Naive thymus-derived CD4-positive, alpha-beta T cell (primary cell): ENCODE results near the gene BSX. TPM values are rescaled to one million over a fixed set of nuclear protein-coding genes. Genes with fewer than 3 reads are reported as not detected.

ENCODE experiments used
- ATAC-seq: fragments of 150-1000 bp; cut with Tn5 transposase; 2 replicates; pipeline ENCODE4 v1.10.0; 2021; ENCODE audit warnings: mild to moderate bottlenecking, moderate library complexity
- CTCF ChIA-PET: fragments of 350-600 bp; sonication (Branson Sonifier 250); formaldehyde crosslinking; loops from one replicate; lab custom pipeline; 2021; ENCODE audit warnings: antibody characterized with exemption; lab: Charles Lee
- POLR2A ChIA-PET: fragments of 350-600 bp; sonication (Branson Sonifier 250); formaldehyde crosslinking; loops from one replicate; lab custom pipeline; 2021; ENCODE audit warnings: antibody characterized with exemption, inconsistent platforms; lab: Charles Lee
- DNase-seq, 9 donors: peaks; one replicate each; pipeline versions ENCODE4 v3.0.0 to v3.0.0-alpha.2; 2020 to 2022; ENCODE audit warnings: mixed read lengths in 1 of 9
- H3K27ac ChIP-seq: one replicate; pipeline ENCODE4 v1.7.0; 2013; ENCODE audit warnings: mild to moderate bottlenecking, low read depth, low read length, moderate library complexity
- H3K27me3 ChIP-seq, 2 donors: one replicate each; pipeline ENCODE4 v1.7.0; 2013; ENCODE audit warnings: low read length in 2 of 2, mild to moderate bottlenecking in 2 of 2, moderate library complexity in 2 of 2; ENCODE audit not compliant: control insufficient read depth in 2 of 2, insufficient read depth in 2 of 2
- H3K36me3 ChIP-seq, 3 experiments: 1 replicate in 2 of 3; 2 replicates in 1 of 3; pipeline ENCODE4 v1.7.0; 2013; ENCODE audit warnings: low read length in 3 of 3, mild to moderate bottlenecking in 3 of 3, moderate library complexity in 1 of 3; ENCODE audit not compliant: insufficient read depth in 3 of 3, control insufficient read depth in 2 of 3
- H3K4me1 ChIP-seq, 2 donors: one replicate each; pipeline ENCODE4 v1.7.0; 2013; ENCODE audit warnings: low read length in 2 of 2, mild to moderate bottlenecking in 2 of 2, moderate library complexity in 1 of 2; ENCODE audit not compliant: control insufficient read depth in 2 of 2, insufficient read depth in 2 of 2
- H3K4me3 ChIP-seq: 2 replicates; pipeline ENCODE4 v1.7.0; 2013; ENCODE audit warnings: mild to moderate bottlenecking, low read length
- H3K9me3 ChIP-seq, 3 experiments: 1 replicate in 2 of 3; 2 replicates in 1 of 3; pipeline ENCODE4 v1.7.0; 2013; ENCODE audit warnings: low read length in 3 of 3; ENCODE audit not compliant: control insufficient read depth in 2 of 3
- H3K27ac Mint-ChIP-seq, 9 donors: one replicate each; pipeline ENCODE4 v1.8.0; 2020 to 2022; ENCODE audit warnings: mixed read lengths in 9 of 9, mild to moderate bottlenecking in 8 of 9, moderate library complexity in 5 of 9, inconsistent platforms in 2 of 9
- H3K27me3 Mint-ChIP-seq, 5 donors: one replicate each; pipeline ENCODE4 v1.8.0; 2021 to 2022; ENCODE audit warnings: mixed read lengths in 5 of 5, mild to moderate bottlenecking in 1 of 5
- H3K36me3 Mint-ChIP-seq, 5 donors: one replicate each; pipeline ENCODE4 v1.8.0; 2020 to 2022; ENCODE audit warnings: mixed read lengths in 5 of 5, mild to moderate bottlenecking in 3 of 5, inconsistent platforms in 1 of 5
- H3K4me1 Mint-ChIP-seq, 7 donors: one replicate each; pipeline ENCODE4 v1.8.0; 2020 to 2022; ENCODE audit warnings: mixed read lengths in 7 of 7, mild to moderate bottlenecking in 3 of 7, inconsistent platforms in 1 of 7
- H3K4me3 Mint-ChIP-seq, 10 donors: one replicate each; pipeline ENCODE4 v1.8.0; 2020 to 2022; ENCODE audit warnings: mild to moderate bottlenecking in 10 of 10, mixed read lengths in 10 of 10, moderate library complexity in 6 of 10, inconsistent platforms in 2 of 10
- H3K9me3 Mint-ChIP-seq, 11 donors: one replicate each; pipeline ENCODE4 v1.8.0; 2020 to 2022; ENCODE audit warnings: mixed read lengths in 11 of 11, mild to moderate bottlenecking in 4 of 11, inconsistent platforms in 1 of 11, moderate library complexity in 1 of 11
- intact Hi-C, 2 donors: fragments of 100-400 bp; cut with micrococcal nuclease; formaldehyde crosslinking; loops; one replicate each; pipeline ENCODE4 v1.15.1; 2023
- polyA plus RNA-seq, 2 donors: library from polyadenylated mRNA; unstranded; fragments of 300-500 nt; fragmentation: Illumina TruSeq; gene quantifications; one replicate each; pipeline ENCODE4 v1.2.3, GENCODE V29; 2021
- total RNA-seq, 6 experiments: library from RNA in 5 of 6; stranded (reverse) in 5 of 6; gene quantifications; 1 replicate in 5 of 6; 2 replicates in 1 of 6; pipeline ENCODE4 v1.2.3 and lab custom pipeline; 2021 to 2026

Gene BSX
- total and polyA plus RNA-seq, 7 experiments from 2014 or later: not detected

DNA sequence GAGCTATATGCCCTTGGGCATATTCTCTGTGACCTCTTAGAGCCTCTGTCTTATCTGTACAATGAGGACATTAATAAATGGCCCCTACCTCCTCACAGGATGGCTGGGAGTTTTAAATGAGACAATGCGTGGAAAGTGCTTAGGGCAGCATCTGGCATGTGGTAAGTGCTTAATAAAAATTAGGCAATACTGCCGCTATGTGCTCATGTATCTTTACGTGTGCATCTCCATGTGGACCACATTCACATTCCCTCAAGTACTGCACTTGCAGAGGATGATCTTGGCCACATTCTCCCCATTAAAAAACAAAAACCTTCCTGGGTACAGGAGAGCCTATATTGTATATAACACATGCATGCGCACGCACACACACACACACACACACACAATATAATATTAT lies 19.1 kb upstream of the BSX start:
- no peak overlapping the region for H3K27ac ChIP-seq
- Mint-ChIP-seq H3K27me3 (peaks cover 11 to 41% (median 18%) of the 10 kb centered on the region in 5 donors), H3K36me3 (no peaks in the 10 kb centered on the region), H3K4me1 (no peaks in the 10 kb centered on the region), H3K9me3 (no peaks in the 10 kb centered on the region), H3K4me3 (no peak overlapping the region), H3K27ac (no peak overlapping the region)
- intact Hi-C loops: no loop called here
- H3K9me3 ChIP-seq: no peaks in the 10 kb centered on the region
- H3K4me3 ChIP-seq: no peak overlapping the region
- ChIA-PET CTCF (no interaction called here), POLR2A (no interaction called here)
- ATAC-seq (no peak), DNase-seq (no peak)
- no peaks in the 10 kb centered on the region for H3K27me3 ChIP-seq
- H3K36me3 ChIP-seq: no peaks in the 10 kb centered on the region
- H3K4me1 ChIP-seq: no peaks in the 10 kb centered on the region

DNA sequence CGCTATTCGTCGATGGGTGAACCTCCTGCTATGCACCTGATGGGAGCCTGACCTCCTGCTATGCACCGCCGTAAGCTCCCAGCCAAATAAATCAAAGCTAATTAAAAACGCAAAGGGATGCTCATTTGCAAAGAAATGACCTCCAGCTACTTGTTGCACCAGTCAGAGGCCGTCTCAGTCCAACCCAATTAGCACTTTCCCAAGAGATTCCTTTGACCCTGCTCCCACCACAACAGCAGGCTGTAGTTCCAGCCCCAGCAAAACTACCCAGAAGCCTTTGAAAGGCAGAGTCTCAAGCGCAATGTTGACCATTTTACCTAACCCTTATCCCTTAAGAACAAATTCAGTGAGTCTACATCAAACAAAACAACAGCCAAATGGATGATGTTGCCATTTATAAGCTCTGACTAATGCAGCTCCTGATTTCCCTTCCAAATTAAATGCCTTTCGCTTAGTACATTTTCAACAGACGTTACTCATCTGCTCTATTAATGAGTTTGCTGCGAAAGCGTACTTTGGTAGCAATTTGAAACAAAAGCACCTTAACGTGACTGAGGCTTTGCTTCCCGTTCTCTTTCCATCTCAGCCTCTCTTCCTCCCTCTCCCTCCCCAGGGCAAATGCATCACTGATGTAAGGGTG lies 17.2 kb upstream of the BSX start:
- no peak overlapping the region for H3K27ac ChIP-seq
- ATAC-seq: no peak
- no peak overlapping the region for H3K4me3 ChIP-seq
- no peaks in the 10 kb centered on the region for H3K9me3 ChIP-seq
- no peaks in the 10 kb centered on the region for H3K9me3 Mint-ChIP-seq
- no peaks in the 10 kb centered on the region for H3K36me3 ChIP-seq
- CTCF ChIA-PET: interaction anchor here (0.7 kb wide), 1 partner anchor 1804 kb away, joined by 3 read pairs; no protein-coding TSS in a partner anchor
- H3K4me3 Mint-ChIP-seq: no peak overlapping the region
- POLR2A ChIA-PET: no interaction called here
- H3K27me3 Mint-ChIP-seq: peaks cover 25 to 44% (median 31%) of the 10 kb centered on the region in 5 donors
- H3K27me3 ChIP-seq: no peaks in the 10 kb centered on the region
- no peak overlapping the region for H3K27ac Mint-ChIP-seq
- H3K4me1 Mint-ChIP-seq: no peaks in the 10 kb centered on the region
- H3K36me3 Mint-ChIP-seq: no peaks in the 10 kb centered on the region
- intact Hi-C loops: no loop called here
- no peak for DNase-seq
- H3K4me1 ChIP-seq: no peaks in the 10 kb centered on the region

DNA sequence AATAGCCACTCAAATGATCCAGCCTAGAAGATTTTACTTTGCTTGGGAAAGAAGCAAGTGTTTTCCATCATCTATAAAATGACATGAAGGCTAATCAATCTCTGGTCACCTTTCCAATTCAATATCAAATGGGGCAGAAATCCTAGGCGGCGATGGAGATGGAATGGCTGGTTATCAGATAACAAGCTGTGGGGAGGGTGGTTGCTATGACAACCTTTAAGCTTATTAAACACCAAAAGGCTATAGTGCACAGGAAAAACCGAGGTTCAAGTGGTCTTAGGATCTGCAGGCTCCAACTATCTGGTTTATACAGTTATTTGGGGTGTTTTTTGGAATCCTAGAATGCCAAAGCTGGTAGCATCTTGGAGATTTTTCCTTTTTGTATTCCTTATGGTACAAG lies 13.9 kb upstream of the BSX start:
- H3K36me3 Mint-ChIP-seq: no peaks in the 10 kb centered on the region
- ATAC-seq: no peak
- Histone ChIP-seq H3K27ac (no peak overlapping the region), H3K4me3 (no peak overlapping the region), H3K4me1 (no peaks in the 10 kb centered on the region), H3K9me3 (no peaks in the 10 kb centered on the region), H3K36me3 (no peaks in the 10 kb centered on the region), H3K27me3 (no peaks in the 10 kb centered on the region)
- DNase-seq: no peak
- H3K4me3 Mint-ChIP-seq: no peak overlapping the region
- intact Hi-C loops: no loop called here
- CTCF ChIA-PET: no interaction called here
- H3K27ac Mint-ChIP-seq: no peak overlapping the region
- H3K9me3 Mint-ChIP-seq: peaks cover 0 to 7% (median 0%) of the 10 kb centered on the region in 11 donors
- POLR2A ChIA-PET: no interaction called here
- H3K27me3 Mint-ChIP-seq: peaks cover 39 to 62% (median 43%) of the 10 kb centered on the region in 5 donors
- H3K4me1 Mint-ChIP-seq: no peaks in the 10 kb centered on the region

DNA sequence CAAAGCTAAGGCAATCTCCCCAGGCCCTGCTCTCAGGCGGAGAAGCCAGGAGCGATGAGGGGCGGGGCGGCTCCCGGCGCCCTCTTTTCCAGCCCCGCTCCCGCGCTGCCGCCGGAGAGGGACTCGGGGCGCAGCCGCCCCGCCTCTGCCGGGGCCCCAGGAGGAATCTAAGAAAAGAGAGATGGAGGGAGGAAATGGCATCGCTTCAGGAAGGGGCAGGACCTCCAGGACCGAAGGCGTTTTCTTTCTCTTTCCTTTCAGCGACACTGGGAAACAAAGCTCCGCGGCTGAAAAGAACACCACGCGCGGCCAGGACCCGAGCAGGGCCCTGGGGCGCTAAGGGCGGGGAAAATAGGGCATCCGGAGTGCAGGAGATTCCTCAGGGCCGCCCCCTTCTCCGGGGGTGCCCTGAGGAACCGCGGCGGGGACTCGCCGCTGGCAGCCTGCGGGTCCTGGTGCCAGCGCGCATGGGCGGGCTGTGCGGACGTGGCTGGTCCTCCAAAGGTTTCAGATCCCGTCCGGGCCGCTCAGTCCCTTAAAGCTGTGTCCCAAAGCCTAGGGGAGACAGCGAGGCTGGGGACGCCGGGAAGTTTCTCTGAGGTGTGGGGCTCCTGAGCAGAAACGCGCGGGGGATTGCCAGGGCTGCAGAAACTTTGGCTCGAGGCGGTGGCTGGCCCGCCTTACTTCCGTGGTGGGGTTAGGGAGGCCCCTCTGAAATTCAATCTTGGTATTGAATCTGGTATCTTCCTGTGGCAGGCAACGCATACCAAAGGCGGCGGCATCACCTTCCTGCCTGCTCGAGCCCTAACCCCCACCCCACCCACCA lies 2.8 kb upstream of the BSX start:
- H3K9me3 Mint-ChIP-seq: peaks cover 0 to 13% (median 3%) of the 10 kb centered on the region in 11 donors
- H3K4me1 Mint-ChIP-seq: peaks cover 10 to 38% (median 20%) of the 10 kb centered on the region in 7 donors
- intact Hi-C loops: loop anchor here in 1 of 2 donors (5.0 kb wide), 1 partner anchor 78 kb away; the partner anchor contains the start of gene HSPA8
- Histone ChIP-seq H3K27me3 (peaks cover 24 to 53% of the 10 kb centered on the region in 2 donors), H3K36me3 (no peaks in the 10 kb centered on the region), H3K4me3 (peak overlapping the region; percentile 57), H3K9me3 (no peaks in the 10 kb centered on the region), H3K4me1 (peaks cover 0 to 8% of the 10 kb centered on the region in 2 donors), H3K27ac (no peak overlapping the region)
- DNase-seq (no peak), ATAC-seq (no peak)
- POLR2A ChIA-PET: no interaction called here
- H3K36me3 Mint-ChIP-seq: peaks cover 0 to 6% (median under 1%) of the 10 kb centered on the region in 5 donors
- peaks cover 74 to 91% (median 77%) of the 10 kb centered on the region in 5 donors for H3K27me3 Mint-ChIP-seq
- CTCF ChIA-PET: interaction anchor here (0.5 kb wide), 1 partner anchor 78 kb away, joined by 3 read pairs; the partner anchor contains the start of gene HSPA8
- H3K27ac Mint-ChIP-seq: no peak overlapping the region
- H3K4me3 Mint-ChIP-seq: peak overlapping the region; percentile 75 to 90 (median 87)

- Histone ChIP-seq H3K27ac (no peak overlapping the region), H3K36me3 (no peaks in the 10 kb centered on the region), H3K27me3 (peaks cover 24 to 54% of the 10 kb centered on the region in 2 donors), H3K9me3 (no peaks in the 10 kb centered on the region), H3K4me1 (peaks cover 0 to 8% of the 10 kb centered on the region in 2 donors), H3K4me3 (peak overlapping the region; percentile 57)
- intact Hi-C loops: loop anchor here in 1 of 2 donors (5.0 kb wide), 1 partner anchor 79 kb away; the partner anchor contains the start of gene HSPA8
- peaks cover 10 to 38% (median 20%) of the 10 kb centered on the region in 7 donors for H3K4me1 Mint-ChIP-seq
- ATAC-seq (no peak), DNase-seq (no peak)
- peak overlapping the region in 1 of 9 donors; percentile 46 for H3K27ac Mint-ChIP-seq
- H3K4me3 Mint-ChIP-seq: peak overlapping the region; percentile 75 to 90 (median 87)
- CTCF ChIA-PET: interaction anchor here (0.5 kb wide), 1 partner anchor 78 kb away, joined by 3 read pairs; the partner anchor contains the start of gene HSPA8
- H3K27me3 Mint-ChIP-seq: peaks cover 80 to 92% (median 84%) of the 10 kb centered on the region in 5 donors
- peaks cover 0 to 6% (median 0%) of the 10 kb centered on the region in 5 donors for H3K36me3 Mint-ChIP-seq
- peaks cover 0 to 13% (median 2%) of the 10 kb centered on the region in 11 donors for H3K9me3 Mint-ChIP-seq
- POLR2A ChIA-PET: no interaction called here
Observed at GRCh38 chr11:122983438-122984185, 2.0 kb upstream of the BSX start.
